Activated CD8-positive, alpha-beta memory T cell treated with anti-CD3 and anti-CD28 coated beads for 1 hour (primary cell): ENCODE measurements around the gene PTBP2.

Experiments used
- DNase-seq, 2 donors: peaks; one replicate each; pipeline ENCODE4 v3.0.0-alpha.2; 2020; ENCODE audit warnings: low read depth in 1 of 2; ENCODE audit errors: extremely low read depth in 1 of 2

The PTBP2 gene

GRCh38 chr1:96815914-96816313 lies 94.3 kb downstream of the PTBP2 start:
- DNase-seq = no peak

- no peak for DNase-seq
Observed at GRCh38 chr1:96820107-96820506, 98.5 kb downstream of the PTBP2 start.

- DNase-seq = no peak
Observed at GRCh38 chr1:96820671-96821070, 99.1 kb downstream of the PTBP2 start.

DNA sequence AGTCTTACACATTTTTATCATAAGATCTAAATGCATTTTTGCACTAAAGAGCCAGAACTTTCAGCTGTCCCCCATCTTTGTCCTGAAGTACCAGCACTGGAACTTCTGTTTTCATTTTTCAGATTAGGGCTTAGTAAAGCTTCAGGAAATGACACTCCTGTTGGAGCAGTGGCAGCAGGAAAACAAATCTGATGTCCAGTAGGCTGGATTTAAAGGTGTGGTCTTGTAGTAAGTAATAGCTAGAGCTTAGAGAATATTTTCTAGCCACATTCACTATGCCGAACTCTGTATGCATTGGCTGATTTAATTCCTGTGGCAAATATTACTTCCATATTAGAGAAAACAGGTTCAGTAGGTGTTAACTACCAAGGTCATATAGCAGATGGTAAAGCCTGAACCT lies 103.6 kb downstream of the PTBP2 start:
- DNase-seq = no peak

GRCh38 chr1:96825950-96826576 lies 104.5 kb downstream of the PTBP2 start:
- DNase-seq = no peak

GRCh38 chr1:96833376-96833775 lies 111.8 kb downstream of the PTBP2 start:
- no peak for DNase-seq

DNA sequence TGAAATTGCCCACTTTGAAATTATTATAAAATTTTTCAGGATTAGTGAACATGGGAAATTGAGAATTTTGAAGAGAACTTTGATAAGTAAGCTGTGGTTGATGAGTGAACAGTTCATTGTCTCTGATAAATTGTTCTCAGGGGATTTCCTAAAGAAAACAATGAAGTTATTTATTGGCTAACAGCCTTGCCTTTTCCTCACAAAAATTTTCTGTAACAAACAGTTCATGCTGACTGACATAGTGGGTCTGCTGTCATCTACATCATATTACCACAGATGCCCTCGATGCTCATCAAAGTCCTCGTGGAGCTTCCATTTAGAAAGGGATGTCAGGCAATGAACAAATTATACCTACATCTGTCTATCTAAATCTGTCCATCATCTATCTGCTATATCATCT lies 113.4 kb downstream of the PTBP2 start:
- DNase-seq = no peak

DNA sequence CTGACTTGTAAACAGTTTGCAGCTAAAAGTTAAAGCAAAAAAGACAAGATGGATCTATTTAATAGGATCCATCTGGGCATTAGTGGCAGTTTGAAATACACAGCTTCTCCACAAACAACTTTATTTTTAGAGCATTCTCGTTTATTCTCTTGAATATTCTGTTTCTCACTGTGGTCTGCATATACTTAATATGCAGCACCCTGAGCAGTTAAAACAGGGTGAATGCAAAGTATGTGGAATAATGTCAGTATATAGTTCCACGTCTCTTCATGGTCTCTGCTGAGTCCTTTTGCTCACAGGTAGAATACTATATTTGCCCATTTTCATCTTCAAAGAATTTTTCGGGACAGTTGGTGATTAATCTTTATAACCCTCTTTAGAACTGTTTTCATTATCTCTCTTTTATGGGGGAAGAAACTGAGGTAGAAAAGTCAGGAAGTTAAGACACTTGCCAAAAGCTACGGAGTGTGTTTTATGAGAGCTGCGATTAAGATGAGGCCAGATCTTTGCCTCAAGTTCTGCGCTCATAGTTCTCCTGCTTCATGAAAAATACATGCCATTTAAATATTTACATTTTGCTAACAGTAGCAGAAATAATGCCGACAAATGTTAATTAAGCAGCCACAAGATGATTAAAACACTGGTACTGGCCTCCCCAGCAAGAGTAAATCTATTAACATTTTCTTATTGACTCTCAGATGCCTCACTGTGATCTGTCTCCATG lies 115.6 kb downstream of the PTBP2 start:
- DNase-seq = no peak

DNA sequence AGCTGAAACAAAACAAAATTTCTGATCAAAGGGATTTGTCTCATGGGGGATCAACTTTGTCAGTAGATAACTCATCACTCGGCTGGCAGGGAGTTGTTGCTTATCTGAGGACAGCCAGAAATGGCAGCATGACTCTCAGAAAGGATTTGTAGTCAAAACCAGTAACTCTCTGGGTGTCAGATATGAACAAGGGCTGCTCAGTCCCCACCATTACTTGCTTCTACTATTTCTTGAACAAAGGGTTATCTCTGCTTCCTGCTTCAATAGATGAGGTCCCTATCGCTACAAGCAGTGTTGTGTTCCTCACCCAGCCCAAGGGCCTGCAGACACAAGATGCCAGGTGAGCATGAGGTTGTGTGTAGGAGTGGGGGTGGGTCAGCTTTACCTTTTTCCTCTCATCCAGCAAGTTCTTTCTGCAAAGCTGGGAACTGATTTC lies 116.2 kb downstream of the PTBP2 start:
- no peak for DNase-seq

DNA sequence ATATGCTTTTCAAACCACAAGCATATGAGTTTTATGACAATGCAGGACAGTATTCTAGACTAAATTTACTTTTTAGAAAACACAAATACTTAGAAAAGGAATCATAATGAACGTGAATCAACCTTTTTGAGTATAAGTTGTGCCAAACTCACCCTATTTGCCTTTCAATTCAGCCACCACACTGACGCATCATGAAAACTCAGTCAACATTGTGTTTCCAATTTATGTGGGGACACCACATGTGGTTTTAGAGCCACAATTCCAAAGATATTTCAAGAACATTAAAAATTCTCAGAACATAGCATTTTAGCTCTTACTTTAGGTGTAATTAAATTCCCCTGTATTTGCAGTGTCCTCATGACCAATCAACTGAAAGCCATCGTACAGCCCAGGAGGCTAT lies 118.8 kb downstream of the PTBP2 start:
- no peak for DNase-seq

DNA sequence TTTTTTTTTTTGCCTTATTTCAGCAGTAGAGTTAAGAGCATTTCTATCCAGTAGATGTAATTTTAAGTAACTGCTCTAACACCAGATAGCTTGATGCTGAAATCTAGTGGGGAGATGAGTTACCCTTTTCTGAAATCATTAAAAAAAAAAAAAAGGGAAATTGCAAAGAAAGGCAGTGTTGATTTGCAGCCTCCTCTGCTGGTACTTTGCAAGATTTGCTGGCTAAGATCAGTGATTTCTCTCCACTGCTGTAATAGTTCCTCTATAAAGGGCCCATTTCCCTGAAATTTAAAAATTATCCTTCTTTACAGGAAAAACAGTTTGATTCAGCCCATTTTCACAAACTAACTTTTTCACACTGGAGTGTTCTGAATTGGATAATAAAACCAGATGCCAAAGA lies 120.6 kb downstream of the PTBP2 start:
- no peak for DNase-seq

GRCh38 chr1:96843196-96843595 lies 121.6 kb downstream of the PTBP2 start:
- DNase-seq = no peak

GRCh38 chr1:96843601-96844000 lies 122.0 kb downstream of the PTBP2 start:
- no peak for DNase-seq

DNA sequence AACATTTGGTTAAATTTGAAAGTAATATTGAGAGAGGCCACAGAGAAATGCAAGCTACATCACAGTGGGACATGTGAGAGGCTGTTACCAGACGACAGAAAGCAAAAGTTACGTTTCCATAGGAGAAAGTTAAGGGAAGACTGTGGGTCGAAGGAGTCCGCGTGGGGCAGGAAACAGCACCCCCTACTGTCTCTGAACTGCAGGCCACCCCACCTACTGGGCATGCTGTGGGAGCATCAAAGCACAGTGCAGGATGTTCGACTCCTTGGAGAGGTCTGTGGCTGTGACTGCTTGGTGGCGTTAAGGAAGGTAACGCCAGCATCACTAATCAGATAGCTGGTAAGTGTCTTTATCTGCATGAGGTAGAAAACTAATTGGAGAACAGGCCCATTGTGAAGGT lies 123.9 kb downstream of the PTBP2 start:
- no peak for DNase-seq

DNA sequence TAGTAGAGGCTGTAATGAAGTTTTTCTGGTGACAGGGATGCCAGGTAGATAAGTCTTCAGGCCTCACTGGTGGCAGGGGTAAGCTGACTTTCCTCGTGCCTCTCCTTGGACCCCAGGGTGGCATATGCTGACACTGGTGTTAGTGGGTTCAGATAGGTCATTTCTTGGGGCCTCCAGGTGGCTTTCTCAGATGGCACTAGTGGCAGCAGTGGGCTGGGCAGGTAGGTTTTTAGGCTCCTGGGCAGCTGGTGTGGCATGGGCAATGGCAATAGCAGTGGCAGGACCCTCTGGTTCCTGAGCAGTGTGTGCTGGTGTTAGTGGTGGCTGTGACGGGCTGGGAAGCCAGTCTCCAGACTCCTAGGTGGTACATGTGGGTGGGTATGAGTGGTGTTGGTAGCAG lies 140.3 kb downstream of the PTBP2 start:
- no peak for DNase-seq

GRCh38 chr1:96863449-96863848 lies 141.9 kb downstream of the PTBP2 start:
- no peak for DNase-seq
